ENCODE results near the gene TMEM80. TPM values are rescaled to one million over a fixed set of nuclear protein-coding genes. Genes with fewer than 3 reads are reported as not detected.

TMEM80 gene
- total and polyA plus RNA-seq, 9 of the 15 experiments (the other 6 are each of a cell fraction or from before 2014, with no cell fraction given): 5.1 to 30.1 (median 12.4) TPM

GRCh38 chr11:695538-696248, at the start of gene TMEM80 (continued):
- TF ChIP-seq NR0B1 (IDR thresholded peaks at IDR 0.05; ENCODE audit: partially characterized antibody): no peak
- no peak for TF ChIP-seq SETDB1 (IDR thresholded peaks at IDR 0.05; ENCODE audit: low read length)
- TF ChIP-seq SMARCC2 (IDR thresholded peaks at IDR 0.05; ENCODE audit: low read depth): no peak
- no peak for TF ChIP-seq MCM2 (IDR thresholded peaks at IDR 0.05; ENCODE audit: low read depth)
- TF ChIP-seq, protein P1, sequence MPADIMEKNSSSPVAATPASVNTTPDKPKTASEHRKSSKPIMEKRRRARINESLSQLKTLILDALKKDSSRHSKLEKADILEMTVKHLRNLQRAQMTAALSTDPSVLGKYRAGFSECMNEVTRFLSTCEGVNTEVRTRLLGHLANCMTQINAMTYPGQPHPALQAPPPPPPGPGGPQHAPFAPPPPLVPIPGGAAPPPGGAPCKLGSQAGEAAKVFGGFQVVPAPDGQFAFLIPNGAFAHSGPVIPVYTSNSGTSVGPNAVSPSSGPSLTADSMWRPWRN (IDR thresholded peaks at IDR 0.05; ENCODE audit: low read depth): no peak
- no peak for TF ChIP-seq FOXM1 (IDR thresholded peaks at IDR 0.05; ENCODE audit: low read depth)
- no peak; the same call in 1 of the 2 replicates for TF ChIP-seq FOXM1 (CRISPR knock-in tag; IDR thresholded peaks at IDR 0.05; ENCODE audit: low read depth)
- peak; percentile 72 for TF ChIP-seq CCNT2 (IDR thresholded peaks at IDR 0.05; ENCODE audit: borderline replicate concordance, extremely low read depth, insufficient read length, low read depth, low read length)
- no peak for TF ChIP-seq KAT2B (IDR thresholded peaks at IDR 0.05; ENCODE audit: low read depth, low read length)
- TF ChIP-seq DACH1 (IDR thresholded peaks at IDR 0.05; ENCODE audit: partially characterized antibody): no peak
- no peak for TF ChIP-seq HNRNPUL1 (IDR thresholded peaks at IDR 0.05; ENCODE audit: low read length)
- 0 out of 2 replicates have a peak, but pooled peaks have one; percentile 69 for TF ChIP-seq NR2C2 (CRISPR knock-in tag; IDR thresholded peaks at IDR 0.05)
- no peak for TF ChIP-seq NR2C2 (tag; IDR thresholded peaks at IDR 0.05)
- TF ChIP-seq YBX1 (IDR thresholded peaks at IDR 0.05): no peak
- TF ChIP-seq POU5F1 (IDR thresholded peaks at IDR 0.05; ENCODE audit: borderline replicate concordance, low read depth, low read length, partially characterized antibody): no peak
- TF ChIP-seq NBN (IDR thresholded peaks at IDR 0.05; ENCODE audit: low read depth): no peak
- no peak for TF ChIP-seq HEY1 (CRISPR knock-in tag; IDR thresholded peaks at IDR 0.05; ENCODE audit: borderline replicate concordance)
- TF ChIP-seq ZNF217 (CRISPR knock-in tag; IDR thresholded peaks at IDR 0.05): no peak
- TF ChIP-seq ARID2 (IDR thresholded peaks at IDR 0.05): no peak
- no peak for TF ChIP-seq ZNF384 (IDR thresholded peaks at IDR 0.05; ENCODE audit: low read depth, low read length)
- TF ChIP-seq ZNF507 (tag; conservative IDR thresholded peaks at IDR 0.05): no peak
- no peak for TF ChIP-seq ZNF184 (CRISPR knock-in tag; IDR thresholded peaks at IDR 0.05)
- TF ChIP-seq DMBX1 (CRISPR knock-in tag; IDR thresholded peaks at IDR 0.05; ENCODE audit: borderline replicate concordance): no peak
- no peak for TF ChIP-seq ZNF518B (CRISPR knock-in tag; IDR thresholded peaks at IDR 0.05)
